Nephron (organoid): Measurements from ENCODE around the gene UCP1.

ENCODE experiments used
- H3K27ac Mint-ChIP-seq, 3 experiments: 2 replicates each; pipeline ENCODE4 v1.8.0; 2020; ENCODE audit warnings: mixed read lengths in 3 of 3, mild to moderate bottlenecking in 2 of 3, moderate library complexity in 1 of 3
- H3K27me3 Mint-ChIP-seq: 2 replicates; pipeline ENCODE4 v1.8.0; 2021; ENCODE audit warnings: low read depth, mild to moderate bottlenecking, moderate library complexity, mixed read lengths
- H3K36me3 Mint-ChIP-seq: 2 replicates; pipeline ENCODE4 v1.8.0; 2020; ENCODE audit warnings: low read depth, mixed read lengths
- H3K4me1 Mint-ChIP-seq: 2 replicates; pipeline ENCODE4 v1.8.0; 2020; ENCODE audit warnings: mixed read lengths
- H3K4me3 Mint-ChIP-seq, 3 experiments: 2 replicates each; pipeline ENCODE4 v1.8.0; 2020; ENCODE audit warnings: mild to moderate bottlenecking in 3 of 3, mixed read lengths in 3 of 3, moderate library complexity in 2 of 3
- H3K9me3 Mint-ChIP-seq: 2 replicates; pipeline ENCODE4 v1.8.0; 2020; ENCODE audit warnings: mixed read lengths
- TF ChIP-seq, protein P1 (sequence below), 3 experiments: fragments of 200-600 bp; sonication (generic); IDR thresholded peaks; one replicate each; pipeline ENCODE4 v1.5.0; 2021; ENCODE audit warnings: antibody characterized with exemption in 3 of 3; ENCODE audit not compliant: unreplicated experiment in 3 of 3

UCP1 gene

DNA sequence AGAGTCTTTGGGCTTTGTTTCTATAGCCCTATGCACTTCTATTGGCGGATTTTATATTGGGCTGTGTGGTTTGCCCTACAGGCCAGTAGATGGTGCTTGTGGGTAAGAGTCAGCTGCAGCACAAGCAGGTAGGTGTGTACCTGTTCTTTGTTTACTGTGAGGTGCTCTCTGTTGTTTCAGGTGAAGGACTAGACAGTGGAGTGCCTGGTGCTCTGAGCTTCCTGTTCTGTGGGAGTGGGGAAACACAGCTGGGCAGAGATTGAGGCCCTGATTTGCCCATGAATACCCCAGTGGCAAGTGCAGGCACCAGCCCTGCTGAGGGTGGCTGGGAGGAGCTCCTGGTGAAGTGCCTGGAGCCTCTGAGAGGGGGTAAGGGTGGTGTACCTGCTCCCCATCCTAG is 26.3 kb upstream of the UCP1 start:
- TF ChIP-seq, protein P1, sequence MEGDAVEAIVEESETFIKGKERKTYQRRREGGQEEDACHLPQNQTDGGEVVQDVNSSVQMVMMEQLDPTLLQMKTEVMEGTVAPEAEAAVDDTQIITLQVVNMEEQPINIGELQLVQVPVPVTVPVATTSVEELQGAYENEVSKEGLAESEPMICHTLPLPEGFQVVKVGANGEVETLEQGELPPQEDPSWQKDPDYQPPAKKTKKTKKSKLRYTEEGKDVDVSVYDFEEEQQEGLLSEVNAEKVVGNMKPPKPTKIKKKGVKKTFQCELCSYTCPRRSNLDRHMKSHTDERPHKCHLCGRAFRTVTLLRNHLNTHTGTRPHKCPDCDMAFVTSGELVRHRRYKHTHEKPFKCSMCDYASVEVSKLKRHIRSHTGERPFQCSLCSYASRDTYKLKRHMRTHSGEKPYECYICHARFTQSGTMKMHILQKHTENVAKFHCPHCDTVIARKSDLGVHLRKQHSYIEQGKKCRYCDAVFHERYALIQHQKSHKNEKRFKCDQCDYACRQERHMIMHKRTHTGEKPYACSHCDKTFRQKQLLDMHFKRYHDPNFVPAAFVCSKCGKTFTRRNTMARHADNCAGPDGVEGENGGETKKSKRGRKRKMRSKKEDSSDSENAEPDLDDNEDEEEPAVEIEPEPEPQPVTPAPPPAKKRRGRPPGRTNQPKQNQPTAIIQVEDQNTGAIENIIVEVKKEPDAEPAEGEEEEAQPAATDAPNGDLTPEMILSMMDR (IDR thresholded peaks at IDR 0.05; ENCODE audit: unreplicated experiment in 3 of 3): peak; percentile 15 to 32 (median 25)
- H3K4me1 Mint-ChIP-seq: no peaks in the 10 kb centered on the region
- no peaks in the 10 kb centered on the region for H3K36me3 Mint-ChIP-seq
- no peak overlapping the region for H3K4me3 Mint-ChIP-seq
- peaks cover 13% of the 10 kb centered on the region for H3K9me3 Mint-ChIP-seq
- H3K27me3 Mint-ChIP-seq: peaks cover 6% of the 10 kb centered on the region
- H3K27ac Mint-ChIP-seq: no peak overlapping the region

DNA sequence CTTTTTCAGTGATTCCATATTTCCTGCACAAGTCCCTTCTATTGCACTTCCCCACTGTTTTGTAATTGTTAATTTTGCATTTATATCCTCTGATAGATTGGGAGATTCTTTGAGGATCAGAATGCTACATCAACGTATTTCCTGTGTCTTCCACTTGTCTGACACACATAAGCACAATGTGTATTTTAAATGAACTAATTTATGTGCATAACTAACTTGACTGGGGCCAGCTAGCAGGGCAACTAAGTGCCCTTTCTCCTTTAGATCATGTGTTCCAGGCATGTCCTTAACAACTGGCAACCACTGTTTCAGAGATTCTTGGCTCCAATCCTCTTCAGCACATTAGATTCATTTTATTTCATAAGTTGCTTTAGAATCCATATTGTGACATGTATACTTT is 15.7 kb upstream of the UCP1 start:
- Mint-ChIP-seq H3K36me3 (no peaks in the 10 kb centered on the region), H3K4me1 (no peaks in the 10 kb centered on the region), H3K4me3 (no peak overlapping the region), H3K27ac (no peak overlapping the region), H3K9me3 (no peaks in the 10 kb centered on the region), H3K27me3 (peaks cover 14% of the 10 kb centered on the region)
- TF ChIP-seq, protein P1 (IDR thresholded peaks at IDR 0.05; ENCODE audit: unreplicated experiment in 3 of 3): no peak

DNA sequence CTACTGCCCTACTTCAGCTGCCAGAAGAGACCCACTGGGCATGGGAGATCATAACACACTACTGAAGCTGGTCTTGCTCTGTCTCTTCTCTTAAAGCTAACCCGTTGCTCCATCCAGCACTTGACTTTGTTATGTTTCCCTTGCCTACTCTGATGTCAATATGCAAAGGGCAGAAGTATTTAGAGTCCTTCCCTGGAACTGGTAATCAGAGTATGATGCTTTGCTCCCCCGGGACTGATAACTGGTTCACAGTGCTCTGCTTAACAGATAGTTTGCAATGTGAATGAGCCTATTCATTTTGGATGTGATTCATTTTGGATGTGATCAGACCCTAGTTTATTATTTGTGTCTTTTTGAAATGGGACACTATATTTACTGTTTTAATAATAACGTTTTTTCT is 12.3 kb upstream of the UCP1 start:
- H3K9me3 Mint-ChIP-seq: no peaks in the 10 kb centered on the region
- no peaks in the 10 kb centered on the region for H3K36me3 Mint-ChIP-seq
- H3K27ac Mint-ChIP-seq: no peak overlapping the region
- no peaks in the 10 kb centered on the region for H3K4me1 Mint-ChIP-seq
- H3K4me3 Mint-ChIP-seq: no peak overlapping the region
- H3K27me3 Mint-ChIP-seq: peaks cover 30% of the 10 kb centered on the region
- TF ChIP-seq, protein P1 (IDR thresholded peaks at IDR 0.05; ENCODE audit: unreplicated experiment in 3 of 3): no peak

DNA sequence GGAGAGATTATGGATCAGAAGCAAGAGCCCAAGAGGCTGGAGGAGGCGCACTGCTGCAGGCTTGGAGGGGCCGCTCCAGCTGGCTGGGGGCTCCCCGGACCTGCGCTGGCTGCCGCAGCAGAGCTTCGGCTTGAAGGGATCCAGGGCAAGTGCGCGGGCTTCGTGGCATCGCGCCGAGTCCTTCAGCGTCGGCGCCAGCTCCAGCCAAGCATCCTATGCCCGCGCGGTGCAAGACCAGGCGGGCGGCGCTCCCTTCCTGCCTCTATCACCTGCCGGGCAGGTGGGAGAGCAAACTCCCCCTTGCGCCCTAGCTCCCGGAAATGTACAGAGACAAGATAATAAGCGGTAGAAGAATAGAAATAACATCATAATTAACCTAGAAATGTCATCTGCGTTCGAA is 10.5 kb upstream of the UCP1 start:
- Mint-ChIP-seq H3K4me1 (no peaks in the 10 kb centered on the region), H3K9me3 (no peaks in the 10 kb centered on the region), H3K36me3 (no peaks in the 10 kb centered on the region), H3K27me3 (peaks cover 33% of the 10 kb centered on the region), H3K27ac (no peak overlapping the region), H3K4me3 (no peak overlapping the region)
- TF ChIP-seq, protein P1 (IDR thresholded peaks at IDR 0.05; ENCODE audit: unreplicated experiment in 3 of 3): no peak

DNA sequence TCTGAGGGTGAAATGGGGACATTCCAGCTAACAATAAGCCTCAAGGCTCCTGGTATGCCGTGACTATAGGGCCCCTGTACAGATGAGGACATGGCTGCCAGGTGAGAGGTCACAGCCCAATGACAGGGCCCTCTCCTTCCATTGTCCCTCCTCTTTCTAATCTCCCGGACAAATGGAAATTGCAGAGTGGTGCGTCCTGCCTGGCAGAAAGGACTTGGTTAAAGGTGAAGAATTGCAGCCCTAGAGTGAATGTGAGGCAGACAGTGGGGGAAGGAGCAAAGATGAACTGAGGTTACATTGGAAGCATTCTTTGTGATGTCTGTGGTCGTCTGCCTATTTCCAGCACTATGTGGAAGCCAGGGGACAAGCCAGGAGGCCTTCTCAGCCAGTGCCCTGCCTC is 6.7 kb upstream of the UCP1 start:
- Mint-ChIP-seq H3K9me3 (peaks cover 11% of the 10 kb centered on the region), H3K27me3 (peaks cover 22% of the 10 kb centered on the region), H3K36me3 (no peaks in the 10 kb centered on the region)

DNA sequence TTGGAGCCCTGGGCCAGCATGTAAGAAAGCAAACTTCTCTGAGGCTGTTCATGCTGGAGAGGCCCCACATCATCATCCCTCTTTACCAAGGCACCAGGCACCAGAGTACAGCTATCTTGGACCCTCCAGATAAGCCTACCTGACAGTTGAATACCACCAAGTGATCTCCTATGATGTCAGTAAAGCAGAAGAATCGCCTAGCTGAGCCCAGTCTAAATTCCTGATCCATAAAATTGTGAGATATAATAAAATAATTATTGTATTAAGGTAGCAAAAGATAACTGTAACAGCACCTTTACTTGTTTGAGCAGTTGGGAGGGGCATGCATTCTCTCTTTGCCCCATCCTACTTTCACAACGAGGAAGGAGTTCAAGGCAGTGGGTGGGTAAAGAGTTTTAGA is 2.9 kb upstream of the UCP1 start:
- Mint-ChIP-seq H3K27ac (no peak overlapping the region), H3K27me3 (peaks cover 5% of the 10 kb centered on the region), H3K4me3 (no peak overlapping the region), H3K4me1 (peaks cover 15% of the 10 kb centered on the region), H3K36me3 (no peaks in the 10 kb centered on the region), H3K9me3 (peaks cover 12% of the 10 kb centered on the region)
- TF ChIP-seq, protein P1 (IDR thresholded peaks at IDR 0.05; ENCODE audit: unreplicated experiment in 3 of 3): no peak

More for the DNA sequence above, 6.7 kb upstream of the UCP1 start:
- H3K27ac Mint-ChIP-seq: no peak overlapping the region
- no peaks in the 10 kb centered on the region for H3K4me1 Mint-ChIP-seq
- H3K4me3 Mint-ChIP-seq: no peak overlapping the region
- TF ChIP-seq, protein P1 (IDR thresholded peaks at IDR 0.05; ENCODE audit: unreplicated experiment in 3 of 3): no peak
